ENCODE results near the gene UPF1.

UPF1 gene

GRCh38 chr19:18831524-18832305 lies at the start of gene UPF1:
Gene UPF1 (plus strand): TSS chr19:18831959. CDS start chr19:18832210, 251 bp downstream.
- peak; percentile 95 for DNase-seq (ENCODE audit: low read depth)

GRCh38 chr19:18782559-18783225 lies 49.1 kb upstream of the UPF1 start:
- no peak for DNase-seq (ENCODE audit: low read depth)

- DNase-seq (ENCODE audit: low read depth), result no peak
These were observed 47.6 kb upstream of the UPF1 start for GRCh38 chr19:18783958-18784785.

GRCh38 chr19:18784786-18785120 lies 47.0 kb upstream of the UPF1 start:
- DNase-seq (ENCODE audit: low read depth), result no peak

- DNase-seq (ENCODE audit: low read depth), result peak; percentile 55
These were observed 46.3 kb upstream of the UPF1 start for GRCh38 chr19:18785179-18786124.

- DNase-seq (ENCODE audit: low read depth), result no peak
These were observed 43.0 kb upstream of the UPF1 start for GRCh38 chr19:18788529-18789421.

- no peak for DNase-seq (ENCODE audit: low read depth)
These were observed 42.3 kb upstream of the UPF1 start for GRCh38 chr19:18789422-18789869.

GRCh38 chr19:18789883-18790565 lies 41.7 kb upstream of the UPF1 start:
- peak; percentile 19 for DNase-seq (ENCODE audit: low read depth)

- no peak for DNase-seq (ENCODE audit: low read depth)
These were observed 41.0 kb upstream of the UPF1 start, which contains the start of gene COMP for GRCh38 chr19:18790566-18791314. Gene COMP (minus strand): TSS chr19:18791305. CDS start chr19:18791269, 36 bp downstream.

- DNase-seq (ENCODE audit: low read depth), result no peak
These were observed 40.5 kb upstream of the UPF1 start for GRCh38 chr19:18791315-18791678.

- DNase-seq (ENCODE audit: low read depth), result no peak
These were observed 39.1 kb upstream of the UPF1 start for GRCh38 chr19:18792661-18793060.

GRCh38 chr19:18793144-18794028 lies 38.4 kb upstream of the UPF1 start:
- no peak for DNase-seq (ENCODE audit: low read depth)

GRCh38 chr19:18794029-18794313 lies 37.8 kb upstream of the UPF1 start:
- no peak for DNase-seq (ENCODE audit: low read depth)

GRCh38 chr19:18794692-18795091 lies 37.1 kb upstream of the UPF1 start:
- DNase-seq (ENCODE audit: low read depth), result no peak

GRCh38 chr19:18795540-18795939 lies 36.2 kb upstream of the UPF1 start:
- no peak for DNase-seq (ENCODE audit: low read depth)

GRCh38 chr19:18796239-18796638 lies 35.5 kb upstream of the UPF1 start:
- DNase-seq (ENCODE audit: low read depth), result no peak

- no peak for DNase-seq (ENCODE audit: low read depth)
These were observed 33.1 kb upstream of the UPF1 start for GRCh38 chr19:18798384-18799352.
